Gastroesophageal sphincter (tissue), 3 donors: Measurements from ENCODE around the gene KRTAP2-2.

Source experiments
- CTCF ChIP-seq, 4 experiments: fragments of 200-600 bp in 2 of 4; fragments of 450-650 bp in 2 of 4; sonication (generic) in 1 of 4; IDR thresholded peaks; one replicate each; pipeline ENCODE4 v1.5.1; 2017 to 2019; ENCODE audit warnings: antibody characterized with exemption in 4 of 4, mild to moderate bottlenecking in 2 of 4, moderate library complexity in 2 of 4
- POLR2A ChIP-seq, 2 donors: fragments of 450-650 bp; IDR thresholded peaks; one replicate each; pipeline ENCODE4 v1.6.1; 2017; ENCODE audit warnings: antibody characterized with exemption in 2 of 2, mild to moderate bottlenecking in 2 of 2, moderate library complexity in 1 of 2
- POLR2AphosphoS5 ChIP-seq: sonication (generic); formaldehyde crosslinking; IDR thresholded peaks from one replicate; pipeline ENCODE4 v1.6.1; 2017; ENCODE audit warnings: antibody characterized with exemption

- TF ChIP-seq CTCF (IDR thresholded peaks at IDR 0.05) (no peak), POLR2AphosphoS5 (no peak), POLR2A (IDR thresholded peaks at IDR 0.05) (no peak)
Observed at GRCh38 chr17:41013181-41013580, 41.8 kb downstream of the KRTAP2-2 start.
